Mucosa of rectum (tissue), 2 donors: Measurements from ENCODE around the gene YBX1.
"Not testable (repeated sequence)": the region's sequence is repeated elsewhere in the genome, so short reads cannot be mapped to it uniquely, and the experiment has no call there.

ENCODE experiments used
- H3K27ac ChIP-seq, 2 donors: one replicate each; pipeline ENCODE4 v1.7.0; 2013; ENCODE audit warnings: inconsistent platforms in 2 of 2, low read depth in 2 of 2, low read length in 2 of 2
- H3K27me3 ChIP-seq, 2 donors: one replicate each; pipeline ENCODE4 v1.7.0; 2013; ENCODE audit warnings: low read length in 2 of 2; ENCODE audit not compliant: control insufficient read depth in 2 of 2, insufficient read depth in 2 of 2
- H3K36me3 ChIP-seq, 2 donors: one replicate each; pipeline ENCODE4 v1.7.0; 2013; ENCODE audit warnings: low read length in 2 of 2; ENCODE audit not compliant: control insufficient read depth in 2 of 2, insufficient read depth in 2 of 2
- H3K4me1 ChIP-seq, 2 donors: one replicate each; pipeline ENCODE4 v1.7.0; 2013; ENCODE audit warnings: low read length in 2 of 2, mild to moderate bottlenecking in 1 of 2; ENCODE audit not compliant: control insufficient read depth in 2 of 2, insufficient read depth in 2 of 2
- H3K4me3 ChIP-seq, 2 donors: one replicate each; pipeline ENCODE4 v1.7.0; 2013; ENCODE audit warnings: low read length in 2 of 2
- H3K9ac ChIP-seq, 2 donors: one replicate each; pipeline ENCODE4 v1.7.0; 2013; ENCODE audit warnings: low read length in 2 of 2, low read depth in 1 of 2, mild to moderate bottlenecking in 1 of 2
- H3K9me3 ChIP-seq, 2 donors: one replicate each; pipeline ENCODE4 v1.7.0; 2013; ENCODE audit warnings: low read length in 2 of 2; ENCODE audit not compliant: control insufficient read depth in 2 of 2
- donor health status: healthy.
- donor health status: Normal muscosa, but diverticular disease.

Gene YBX1

DNA sequence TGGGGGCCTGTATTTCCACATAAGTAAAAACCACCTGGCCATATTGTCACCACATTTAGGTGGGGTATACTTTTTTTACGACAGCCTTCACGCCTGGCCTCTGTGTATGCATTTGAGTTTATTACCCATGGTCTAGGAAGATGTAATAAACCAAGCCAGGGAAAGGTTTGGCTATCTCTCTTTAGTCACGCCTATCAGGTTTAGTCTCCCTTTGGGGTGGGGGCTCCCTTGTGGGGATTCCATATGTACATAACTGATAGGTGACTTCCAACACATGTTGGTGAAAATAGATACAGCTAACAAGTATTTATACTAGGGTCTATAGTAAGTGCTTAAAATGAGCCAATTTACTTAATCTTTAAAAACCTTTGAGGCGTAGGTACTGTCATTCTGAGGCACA, 4.2 kb downstream of the YBX1 start:
- H3K27me3 ChIP-seq: no peaks in the 10 kb centered on the region
- H3K36me3 ChIP-seq: peaks cover 0 to 8% of the 10 kb centered on the region in 2 donors
- peak overlapping the region in 1 of 2 donors; percentile 27 for H3K9ac ChIP-seq
- H3K9me3 ChIP-seq: no peaks in the 10 kb centered on the region
- H3K4me3 ChIP-seq: no peak overlapping the region
- H3K4me1 ChIP-seq: peaks cover 62 to 69% of the 10 kb centered on the region in 2 donors
- H3K27ac ChIP-seq: peak overlapping the region in 1 of 2 donors; percentile 7

DNA sequence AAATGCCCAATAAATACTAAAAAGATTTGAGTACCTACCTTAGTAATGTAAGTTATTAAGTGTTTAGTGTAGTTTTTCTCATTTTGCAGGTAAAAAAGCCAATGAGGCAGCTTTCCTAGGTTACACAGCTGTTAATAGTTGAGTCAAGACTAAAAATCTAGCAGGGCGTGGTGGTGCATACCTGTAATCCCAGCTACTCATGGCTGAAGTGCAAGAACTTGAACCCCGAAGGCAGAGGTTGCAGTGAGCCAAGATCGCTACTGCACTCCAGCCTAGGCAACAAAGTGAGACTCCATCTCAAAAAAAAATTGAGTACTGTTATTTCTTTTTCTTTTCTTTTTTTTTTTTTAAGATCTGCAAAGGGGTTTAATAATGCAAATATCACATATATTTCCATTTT, 7.7 kb downstream of the YBX1 start:
- Histone ChIP-seq H3K27ac (no peak overlapping the region), H3K9me3 (no peaks in the 10 kb centered on the region), H3K36me3 (peaks cover 0 to 3% of the 10 kb centered on the region in 2 donors), H3K9ac (no peak overlapping the region), H3K4me3 (no peak overlapping the region), H3K27me3 (no peaks in the 10 kb centered on the region), H3K4me1 (peaks cover 63 to 81% of the 10 kb centered on the region in 2 donors)

DNA sequence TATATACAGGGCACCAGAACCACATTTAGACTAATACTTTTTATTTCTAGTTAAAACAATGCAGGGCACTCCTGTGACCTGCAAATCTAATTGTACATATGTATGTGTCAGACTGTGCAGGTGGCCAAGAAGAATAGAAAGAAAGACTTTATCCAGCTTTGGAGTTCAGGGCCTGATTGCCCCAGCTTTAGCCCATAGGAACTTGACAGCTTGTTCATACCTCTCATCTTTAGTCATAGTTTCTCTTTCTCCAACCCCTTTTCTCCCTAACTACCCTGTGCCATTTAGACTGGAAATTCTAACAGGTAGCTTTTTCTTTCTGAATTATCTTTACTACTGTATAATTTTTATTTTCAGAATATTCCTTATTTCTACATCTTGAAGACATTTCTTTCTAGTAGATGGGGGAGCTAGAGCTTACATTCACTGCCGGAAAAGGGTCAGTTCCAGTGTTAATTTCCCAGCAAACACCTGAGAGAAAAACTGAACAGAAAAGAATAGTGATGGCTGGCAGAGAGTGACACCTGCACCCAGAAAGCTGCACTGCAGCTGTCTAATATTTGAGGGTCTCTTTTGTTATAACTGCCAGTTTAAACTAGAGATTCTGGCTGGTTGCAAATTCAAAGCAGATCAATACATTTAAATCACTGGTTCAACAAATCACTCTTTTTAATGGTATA, 8.4 kb downstream of the YBX1 start:
- Histone ChIP-seq H3K4me1 (peaks cover 56 to 74% of the 10 kb centered on the region in 2 donors), H3K27ac (peak overlapping the region; percentile 16 to 33), H3K36me3 (peaks cover 2 to 10% of the 10 kb centered on the region in 2 donors)

DNA sequence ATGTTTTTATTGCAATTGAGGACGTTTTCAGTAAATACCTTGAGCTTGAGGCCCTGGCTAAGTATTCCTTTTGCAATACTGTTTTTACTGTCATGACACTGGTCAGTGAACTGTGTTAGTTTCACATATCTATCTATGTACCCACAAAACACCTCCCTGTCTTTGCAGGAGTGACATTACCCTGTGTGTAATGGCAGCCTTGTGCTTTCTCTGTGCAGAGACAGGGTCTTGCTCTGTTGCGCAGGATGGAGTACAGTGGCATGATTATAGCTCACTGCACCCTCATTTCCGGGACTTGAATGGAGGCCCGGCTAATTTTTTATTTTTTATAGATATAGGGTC, 8.9 kb downstream of the YBX1 start:
- Histone ChIP-seq H3K4me3 (no peak overlapping the region), H3K36me3 (peaks cover 6 to 14% of the 10 kb centered on the region in 2 donors), H3K9me3 (no peaks in the 10 kb centered on the region), H3K27ac (peak overlapping the region; percentile 16 to 56), H3K9ac (no peak overlapping the region), H3K4me1 (peaks cover 50 to 72% of the 10 kb centered on the region in 2 donors), H3K27me3 (no peaks in the 10 kb centered on the region)

More for the DNA sequence above, 8.4 kb downstream of the YBX1 start:
- no peak overlapping the region for H3K9ac ChIP-seq
- no peaks in the 10 kb centered on the region for H3K27me3 ChIP-seq
- no peaks in the 10 kb centered on the region for H3K9me3 ChIP-seq
- no peak overlapping the region for H3K4me3 ChIP-seq

DNA sequence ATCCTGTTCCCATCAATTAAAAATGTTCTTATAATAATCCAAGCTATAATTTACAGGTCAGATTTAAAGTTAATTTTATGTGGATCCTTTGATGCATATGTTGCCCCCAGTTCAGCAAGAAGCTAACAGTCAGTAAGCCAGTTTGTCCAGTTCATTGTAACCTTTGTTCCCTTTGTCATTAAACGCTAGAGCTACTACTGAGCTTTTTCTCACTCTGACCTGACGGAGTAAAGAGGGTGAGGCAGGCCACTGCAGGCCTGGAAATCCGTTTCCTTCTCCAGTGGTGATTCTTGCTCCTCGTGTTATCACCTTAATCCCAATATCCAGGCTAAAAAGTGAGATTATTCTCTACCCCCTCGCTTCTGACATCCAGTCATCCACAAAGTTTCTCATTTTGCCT, 10.2 kb downstream of the YBX1 start:
- Histone ChIP-seq H3K9ac (peak overlapping the region; percentile 7 to 39), H3K4me1 (peaks cover 41 to 65% of the 10 kb centered on the region in 2 donors), H3K27ac (peak overlapping the region; percentile 56 to 91), H3K36me3 (peaks cover 16 to 24% of the 10 kb centered on the region in 2 donors), H3K4me3 (peak overlapping the region in 1 of 2 donors; percentile 16), H3K9me3 (no peaks in the 10 kb centered on the region), H3K27me3 (no peaks in the 10 kb centered on the region)

DNA sequence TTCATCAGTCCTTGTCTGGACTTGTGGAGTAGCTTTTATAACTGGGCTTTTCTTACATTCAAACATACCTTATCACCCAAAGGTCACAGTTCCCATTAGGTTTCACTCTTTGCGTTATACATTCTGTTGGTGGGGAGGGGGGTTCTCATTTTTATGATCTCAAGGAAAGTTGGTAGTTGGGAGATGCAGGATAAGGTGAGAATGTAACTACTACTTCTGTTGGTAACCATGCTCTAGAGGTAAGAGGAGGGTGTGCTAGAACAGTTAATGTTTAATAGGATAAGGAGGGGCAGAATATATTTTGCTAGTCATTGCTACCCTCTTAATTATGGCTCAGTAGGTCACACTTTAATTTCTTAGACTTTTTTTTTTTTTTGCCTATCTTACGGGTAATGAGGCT, 10.7 kb downstream of the YBX1 start:
- peaks cover 39 to 61% of the 10 kb centered on the region in 2 donors for H3K4me1 ChIP-seq
- peak overlapping the region; percentile 56 to 91 for H3K27ac ChIP-seq
- peaks cover 21 to 29% of the 10 kb centered on the region in 2 donors for H3K36me3 ChIP-seq
- H3K4me3 ChIP-seq: peak overlapping the region; percentile 20 to 42
- H3K27me3 ChIP-seq: no peaks in the 10 kb centered on the region
- peak overlapping the region in 1 of 2 donors; percentile 39 for H3K9ac ChIP-seq
- H3K9me3 ChIP-seq: no peaks in the 10 kb centered on the region

DNA sequence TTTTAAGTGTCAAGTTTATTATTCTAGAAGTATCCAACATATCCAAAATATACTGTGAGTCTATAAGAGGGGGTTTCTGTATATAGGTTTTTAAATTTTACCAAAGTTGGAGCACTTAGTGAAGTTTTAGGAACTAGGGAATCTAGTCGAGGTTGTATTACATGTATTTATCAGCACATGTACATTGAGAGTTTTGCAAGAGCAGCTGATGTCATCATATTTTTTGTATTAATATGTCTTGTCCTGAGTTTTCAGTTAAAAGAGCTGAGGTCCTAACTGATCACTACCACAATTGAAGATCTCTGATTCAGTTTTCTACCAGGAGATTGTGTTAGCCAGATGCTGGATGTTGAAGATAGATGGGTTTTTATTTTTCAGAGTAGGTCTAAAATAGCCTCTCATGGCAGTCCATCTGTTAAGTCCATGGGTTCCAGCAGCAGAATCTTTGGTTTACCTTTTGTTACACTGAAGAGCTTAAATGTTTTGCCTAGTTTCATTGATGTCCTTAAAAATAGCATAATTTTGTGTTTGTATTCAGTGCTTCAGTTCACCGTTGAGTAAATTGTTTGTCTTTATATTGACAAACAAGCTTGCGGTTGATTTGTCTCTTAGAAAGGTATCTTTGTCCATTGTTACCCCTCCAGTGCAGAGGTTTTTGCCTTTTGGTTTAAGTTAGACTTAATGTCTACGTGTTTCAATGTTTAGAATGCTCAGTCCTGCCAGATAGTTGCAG, 16.0 kb downstream of the YBX1 start:
- no peak overlapping the region for H3K9ac ChIP-seq
- peaks cover 11% of the 10 kb centered on the region in 2 donors for H3K4me1 ChIP-seq
- H3K36me3 ChIP-seq: peaks cover 57 to 73% of the 10 kb centered on the region in 2 donors
- no peaks in the 10 kb centered on the region for H3K27me3 ChIP-seq
- H3K27ac ChIP-seq: no peak overlapping the region
- H3K4me3 ChIP-seq: no peak overlapping the region
- H3K9me3 ChIP-seq: no peaks in the 10 kb centered on the region

DNA sequence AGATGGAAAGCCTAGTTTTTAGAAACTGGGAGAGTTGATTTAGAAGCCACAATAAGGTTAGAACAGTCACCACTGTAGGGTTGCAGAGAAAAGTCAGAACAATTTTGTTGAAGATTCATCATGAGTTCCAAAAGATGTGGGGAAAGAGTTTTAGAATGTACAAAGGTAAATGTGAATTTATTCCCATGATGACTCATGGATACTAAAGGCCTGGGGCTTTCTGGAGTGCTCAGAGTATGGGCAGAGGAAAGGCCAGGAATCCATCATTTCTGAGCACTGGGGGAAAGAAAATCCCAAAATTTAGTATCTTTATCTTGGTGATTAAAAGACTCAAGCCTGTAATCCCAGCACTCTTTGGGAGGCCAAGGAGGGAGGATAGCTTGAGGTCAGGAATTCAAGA, 17.8 kb downstream of the YBX1 start:
- Histone ChIP-seq H3K9ac (no peak overlapping the region), H3K9me3 (no peaks in the 10 kb centered on the region), H3K36me3 (peaks cover 71 to 83% of the 10 kb centered on the region in 2 donors), H3K4me3 (no peak overlapping the region), H3K4me1 (no peaks in the 10 kb centered on the region), H3K27ac (no peak overlapping the region), H3K27me3 (no peaks in the 10 kb centered on the region)

DNA sequence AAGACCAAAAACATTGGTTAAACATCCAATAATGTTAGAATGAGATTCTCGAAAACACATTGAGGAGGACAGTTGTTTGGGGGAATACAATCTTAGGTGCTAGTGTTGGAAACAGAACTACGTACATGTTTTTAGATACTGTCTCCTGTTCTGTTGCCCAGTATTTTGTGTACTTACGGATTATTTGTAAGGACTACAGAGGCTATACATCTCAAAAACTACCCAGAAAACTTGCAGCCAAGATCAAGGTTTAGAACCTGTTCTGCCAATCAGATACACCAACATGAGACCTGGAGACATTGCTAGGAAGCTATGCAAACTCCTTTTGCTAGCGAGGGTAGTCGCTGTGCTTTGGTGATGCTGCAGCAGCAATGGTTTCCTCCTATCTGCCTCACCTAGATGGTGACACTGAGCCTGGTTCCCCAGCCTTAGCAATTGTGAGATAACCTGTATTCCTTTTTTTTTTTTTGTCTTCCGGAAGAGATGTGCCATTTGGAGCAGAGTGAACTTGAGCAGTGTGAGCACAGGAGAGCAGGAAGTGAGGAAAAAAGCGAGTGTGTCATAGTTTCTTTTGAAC, 21.8 kb downstream of the YBX1 start:
- H3K36me3 ChIP-seq: peaks cover 54 to 58% of the 10 kb centered on the region in 2 donors
- H3K4me1 ChIP-seq: no peaks in the 10 kb centered on the region
- H3K9ac ChIP-seq: no peak overlapping the region
- H3K9me3 ChIP-seq: no peaks in the 10 kb centered on the region
- no peaks in the 10 kb centered on the region for H3K27me3 ChIP-seq
- no peak overlapping the region for H3K4me3 ChIP-seq
- no peak overlapping the region for H3K27ac ChIP-seq

DNA sequence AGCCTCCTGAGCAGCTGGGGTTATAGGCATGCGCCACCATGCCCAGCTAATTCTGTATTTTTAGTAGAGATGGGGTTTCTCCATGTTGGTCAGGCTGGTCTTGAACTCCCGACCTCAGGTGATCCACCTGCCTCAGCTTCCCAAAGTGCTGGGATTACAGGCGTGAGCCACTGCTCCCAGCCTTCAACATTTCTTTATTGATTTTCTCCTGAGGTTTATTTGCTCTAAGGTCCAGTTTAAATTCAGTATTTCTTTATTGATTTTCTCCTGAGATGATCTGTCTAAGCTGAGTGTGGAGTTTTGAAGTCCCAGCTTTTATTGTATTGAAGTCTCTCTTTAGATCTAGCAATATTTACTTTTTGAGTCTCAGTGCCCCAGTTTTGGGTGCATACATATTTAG, 30.6 kb downstream of the YBX1 start:
- not testable (repeated sequence) for H3K27ac ChIP-seq, H3K4me3 ChIP-seq, H3K4me1 ChIP-seq, H3K9me3 ChIP-seq, H3K36me3 ChIP-seq, H3K27me3 ChIP-seq, H3K9ac ChIP-seq
